ENCODE results near the gene CEP76.

The CEP76 gene

GRCh38 chr18:12741351-12741750, 38.8 kb upstream of the CEP76 start:
- no peak overlapping the region for H3K14ac ChIP-seq (ENCODE audit: low read length)
- no peak overlapping the region for H3K18ac ChIP-seq (ENCODE audit: low read length)
- H2BK120ac ChIP-seq (ENCODE audit: low read depth, low read length): no peak overlapping the region
- no peak overlapping the region for H2AK5ac ChIP-seq (ENCODE audit: low read depth, low read length)
- H3K4me2 ChIP-seq (ENCODE audit: insufficient read depth, low read length, poor library complexity, severe bottlenecking): no peak overlapping the region
- H3K23ac ChIP-seq (ENCODE audit: low read depth, low read length, poor library complexity): no peak overlapping the region
- no peak overlapping the region for H2BK12ac ChIP-seq (ENCODE audit: low read length)
- no peak overlapping the region for H2BK15ac ChIP-seq (ENCODE audit: low read length)
- no peak overlapping the region for H3K9ac ChIP-seq (ENCODE audit: low read depth, low read length, poor library complexity)
- H3K4ac ChIP-seq (ENCODE audit: low read length): no peak overlapping the region
- no CpG with 5 or more reads among the region's 6 CpGs for WGBS, 2 donors (ENCODE audit: extremely low coverage in 2 of 2, insufficient read length in 2 of 2, insufficient replicate concordance in 1 of 2)
- no peak overlapping the region for H4K91ac ChIP-seq (ENCODE audit: low read depth, low read length, poor library complexity)
- no peaks in the 10 kb centered on the region for H3K27me3 ChIP-seq (ENCODE audit: control insufficient read depth in 3 of 3, insufficient read depth in 3 of 3, low read depth in 1 of 3, low read length in 3 of 3)
- H3K4me3 ChIP-seq (ENCODE audit: low read length in 2 of 2): no peak overlapping the region
- H4K8ac ChIP-seq (ENCODE audit: low read depth, low read length): no peak overlapping the region
- H3K79me1 ChIP-seq (ENCODE audit: low read depth, low read length): peaks cover 1% of the 10 kb centered on the region
- H3K4me1 ChIP-seq (ENCODE audit: control insufficient read depth in 2 of 2, insufficient read depth in 1 of 2, low read depth in 1 of 2, low read length in 2 of 2): peaks cover 0 to 2% of the 10 kb centered on the region in 2 donors
- DNase-seq (ENCODE audit: low spot score): no peak
- H3K36me3 ChIP-seq (replicated peaks in 1 of 2; ENCODE audit: control insufficient read depth in 2 of 2, insufficient read depth in 2 of 2, low read length in 2 of 2): no peaks in the 10 kb centered on the region
- H3K27ac ChIP-seq (replicated peaks; ENCODE audit: low read length): no peak overlapping the region
- H3K9me3 ChIP-seq (replicated peaks in 1 of 2; ENCODE audit: control insufficient read depth in 2 of 2, insufficient read depth in 1 of 2, low read depth in 1 of 2, low read length in 2 of 2): no peaks in the 10 kb centered on the region
- no peak overlapping the region for H2BK5ac ChIP-seq (ENCODE audit: low read length)
- no peak overlapping the region for H2AFZ ChIP-seq (ENCODE audit: low read length)

GRCh38 chr18:12737243-12737902, 34.9 kb upstream of the CEP76 start:
- H3K36me3 ChIP-seq (replicated peaks in 1 of 2; ENCODE audit: control insufficient read depth in 2 of 2, insufficient read depth in 2 of 2, low read length in 2 of 2): no peaks in the 10 kb centered on the region
- no peaks in the 10 kb centered on the region for H3K27me3 ChIP-seq (ENCODE audit: control insufficient read depth in 3 of 3, insufficient read depth in 3 of 3, low read depth in 1 of 3, low read length in 3 of 3)
- no peak overlapping the region for H2BK15ac ChIP-seq (ENCODE audit: low read length)
- no peak overlapping the region for H3K23ac ChIP-seq (ENCODE audit: low read depth, low read length, poor library complexity)
- H4K91ac ChIP-seq (ENCODE audit: low read depth, low read length, poor library complexity): no peak overlapping the region
- H2AK5ac ChIP-seq (ENCODE audit: low read depth, low read length): no peak overlapping the region
- H3K9ac ChIP-seq (ENCODE audit: low read depth, low read length, poor library complexity): no peak overlapping the region
- H3K9me3 ChIP-seq (replicated peaks in 1 of 2; ENCODE audit: control insufficient read depth in 2 of 2, insufficient read depth in 1 of 2, low read depth in 1 of 2, low read length in 2 of 2): no peaks in the 10 kb centered on the region
- no peak overlapping the region for H3K4me2 ChIP-seq (ENCODE audit: insufficient read depth, low read length, poor library complexity, severe bottlenecking)
- H3K27ac ChIP-seq (replicated peaks; ENCODE audit: low read length): no peak overlapping the region
- H4K8ac ChIP-seq (ENCODE audit: low read depth, low read length): no peak overlapping the region
- no CpG with 5 or more reads among the region's 19 CpGs for WGBS, 2 donors (ENCODE audit: extremely low coverage in 2 of 2, insufficient read length in 2 of 2, insufficient replicate concordance in 1 of 2)
- no peak overlapping the region for H3K4me3 ChIP-seq (ENCODE audit: low read length in 2 of 2)
- H2BK5ac ChIP-seq (ENCODE audit: low read length): no peak overlapping the region
- DNase-seq (ENCODE audit: low spot score): no peak
- peak overlapping the region; percentile 58 for H2BK12ac ChIP-seq (ENCODE audit: low read length)
- peak overlapping the region; percentile 61 for H2AFZ ChIP-seq (ENCODE audit: low read length)
- peaks cover 0 to 2% of the 10 kb centered on the region in 2 donors for H3K4me1 ChIP-seq (ENCODE audit: control insufficient read depth in 2 of 2, insufficient read depth in 1 of 2, low read depth in 1 of 2, low read length in 2 of 2)
- no peak overlapping the region for H2BK120ac ChIP-seq (ENCODE audit: low read depth, low read length)
- H3K4ac ChIP-seq (ENCODE audit: low read length): no peak overlapping the region
- no peak overlapping the region for H3K14ac ChIP-seq (ENCODE audit: low read length)
- H3K79me1 ChIP-seq (ENCODE audit: low read depth, low read length): peaks cover 1% of the 10 kb centered on the region
- no peak overlapping the region for H3K18ac ChIP-seq (ENCODE audit: low read length)

- Histone ChIP-seq H3K4me2 (ENCODE audit: insufficient read depth, low read length, poor library complexity, severe bottlenecking) (no peak overlapping the region), H2AK5ac (ENCODE audit: low read depth, low read length) (no peak overlapping the region), H2BK15ac (ENCODE audit: low read length) (no peak overlapping the region), H3K27ac (replicated peaks; ENCODE audit: low read length) (no peak overlapping the region), H2AFZ (ENCODE audit: low read length) (no peak overlapping the region), H3K4me3 (ENCODE audit: low read length in 2 of 2) (no peak overlapping the region), H4K91ac (ENCODE audit: low read depth, low read length, poor library complexity) (no peak overlapping the region), H3K9ac (ENCODE audit: low read depth, low read length, poor library complexity) (no peak overlapping the region), H3K14ac (ENCODE audit: low read length) (no peak overlapping the region), H3K9me3 (replicated peaks in 1 of 2; ENCODE audit: control insufficient read depth in 2 of 2, insufficient read depth in 1 of 2, low read depth in 1 of 2, low read length in 2 of 2) (peaks cover 0 to 14% of the 10 kb centered on the region in 2 donors), H3K79me1 (ENCODE audit: low read depth, low read length) (no peaks in the 10 kb centered on the region), H3K4ac (ENCODE audit: low read length) (no peak overlapping the region), H3K36me3 (replicated peaks in 1 of 2; ENCODE audit: control insufficient read depth in 2 of 2, insufficient read depth in 2 of 2, low read length in 2 of 2) (peaks cover 8 to 50% of the 10 kb centered on the region in 2 donors), H4K8ac (ENCODE audit: low read depth, low read length) (no peak overlapping the region), H3K27me3 (ENCODE audit: control insufficient read depth in 3 of 3, insufficient read depth in 3 of 3, low read depth in 1 of 3, low read length in 3 of 3) (no peaks in the 10 kb centered on the region), H2BK5ac (ENCODE audit: low read length) (no peak overlapping the region), H3K18ac (ENCODE audit: low read length) (no peak overlapping the region), H3K23ac (ENCODE audit: low read depth, low read length, poor library complexity) (no peak overlapping the region), H3K4me1 (ENCODE audit: control insufficient read depth in 2 of 2, insufficient read depth in 1 of 2, low read depth in 1 of 2, low read length in 2 of 2) (no peaks in the 10 kb centered on the region), H2BK12ac (ENCODE audit: low read length) (no peak overlapping the region), H2BK120ac (ENCODE audit: low read depth, low read length) (no peak overlapping the region)
- WGBS, 2 donors (ENCODE audit: extremely low coverage in 2 of 2, insufficient read length in 2 of 2, insufficient replicate concordance in 1 of 2): no CpG with 5 or more reads among the region's 14 CpGs
- DNase-seq (ENCODE audit: low spot score): peak; percentile 76
Observed at GRCh38 chr18:12726774-12727550, 24.4 kb upstream of the CEP76 start.

GRCh38 chr18:12726331-12726730, 23.8 kb upstream of the CEP76 start:
- Histone ChIP-seq H3K79me1 (ENCODE audit: low read depth, low read length) (no peaks in the 10 kb centered on the region), H2BK12ac (ENCODE audit: low read length) (no peak overlapping the region), H3K4me1 (ENCODE audit: control insufficient read depth in 2 of 2, insufficient read depth in 1 of 2, low read depth in 1 of 2, low read length in 2 of 2) (no peaks in the 10 kb centered on the region), H3K36me3 (replicated peaks in 1 of 2; ENCODE audit: control insufficient read depth in 2 of 2, insufficient read depth in 2 of 2, low read length in 2 of 2) (peaks cover 11 to 55% of the 10 kb centered on the region in 2 donors), H2AFZ (ENCODE audit: low read length) (no peak overlapping the region), H3K4ac (ENCODE audit: low read length) (no peak overlapping the region), H3K23ac (ENCODE audit: low read depth, low read length, poor library complexity) (no peak overlapping the region), H3K9ac (ENCODE audit: low read depth, low read length, poor library complexity) (no peak overlapping the region), H2BK120ac (ENCODE audit: low read depth, low read length) (no peak overlapping the region), H4K8ac (ENCODE audit: low read depth, low read length) (no peak overlapping the region), H2BK5ac (ENCODE audit: low read length) (no peak overlapping the region), H3K9me3 (replicated peaks in 1 of 2; ENCODE audit: control insufficient read depth in 2 of 2, insufficient read depth in 1 of 2, low read depth in 1 of 2, low read length in 2 of 2) (peaks cover 0 to 14% of the 10 kb centered on the region in 2 donors), H3K4me3 (ENCODE audit: low read length in 2 of 2) (no peak overlapping the region), H3K27me3 (ENCODE audit: control insufficient read depth in 3 of 3, insufficient read depth in 3 of 3, low read depth in 1 of 3, low read length in 3 of 3) (no peaks in the 10 kb centered on the region), H4K91ac (ENCODE audit: low read depth, low read length, poor library complexity) (no peak overlapping the region), H3K14ac (ENCODE audit: low read length) (no peak overlapping the region), H2BK15ac (ENCODE audit: low read length) (no peak overlapping the region), H3K18ac (ENCODE audit: low read length) (no peak overlapping the region), H3K27ac (replicated peaks; ENCODE audit: low read length) (no peak overlapping the region), H3K4me2 (ENCODE audit: insufficient read depth, low read length, poor library complexity, severe bottlenecking) (no peak overlapping the region), H2AK5ac (ENCODE audit: low read depth, low read length) (no peak overlapping the region)
- WGBS, 2 donors (ENCODE audit: extremely low coverage in 2 of 2, insufficient read length in 2 of 2, insufficient replicate concordance in 1 of 2): no CpG with 5 or more reads among the region's 4 CpGs
- DNase-seq (ENCODE audit: low spot score): no peak
